PC-3 (cell line): ENCODE data around the gene SLC35A5. TPM values are rescaled to one million over a fixed set of nuclear protein-coding genes. Genes with fewer than 3 reads are reported as not detected.

Experiments
- ATAC-seq: fragments of 200-7000 bp; cut with Tn5 transposase; 2 replicates; pipeline ENCODE4 v1.9.1; 2020; ENCODE audit warnings: mild to moderate bottlenecking, moderate library complexity
- BruUV-seq: library from RNA; stranded (reverse); fragments of 400-500 nt; replicated peaks from 2 replicates; lab custom pipeline; 2021; lab: Mats Ljungman, UMichigan
- CTCF ChIA-PET: fragments of 300-600 bp; sonication (Branson Sonifier 250); formaldehyde crosslinking; loops from one replicate; lab custom pipeline; 2022; ENCODE audit warnings: antibody characterized with exemption; lab: Charles Lee
- POLR2A ChIA-PET: fragments of 300-600 bp; sonication (Branson Sonifier 250); formaldehyde crosslinking; loops from one replicate; lab custom pipeline; 2022; ENCODE audit warnings: antibody characterized with exemption; ENCODE audit not compliant: unreplicated experiment; lab: Charles Lee
- DNase-seq: peaks from one replicate; pipeline ENCODE4 v3.0.0-alpha.2; 2015
- H2AFZ ChIP-seq: fragments of 300-600 bp; sonication (generic); 2 replicates; pipeline ENCODE4 v1.6.0; 2016; ENCODE audit warnings: antibody characterized with exemption, low read length
- H3F3A ChIP-seq: fragments of 300-600 bp; sonication (generic); one replicate; pipeline ENCODE4 v1.6.0; 2017; ENCODE audit warnings: antibody characterized with exemption, low read length, control low read depth, mild to moderate bottlenecking; ENCODE audit not compliant: unreplicated experiment
- H3K27ac ChIP-seq: fragments of 300-600 bp; sonication (generic); 2 replicates; pipeline ENCODE4 v1.5.1; 2016; ENCODE audit warnings: mild to moderate bottlenecking, low read length
- H3K27me3 ChIP-seq: fragments of 300-600 bp; sonication (generic); 2 replicates; pipeline ENCODE4 v1.6.1; 2016; ENCODE audit warnings: low read length, mixed read lengths
- H3K36me3 ChIP-seq: fragments of 300-600 bp; sonication (generic); 2 replicates; pipeline ENCODE4 v1.6.1; 2016; ENCODE audit warnings: low read depth, mixed run types, low read length, mixed read lengths
- H3K4me1 ChIP-seq: fragments of 300-600 bp; sonication (generic); 2 replicates; pipeline ENCODE4 v1.5.1; 2016; ENCODE audit warnings: low read length; ENCODE audit not compliant: insufficient read depth
- H3K4me2 ChIP-seq: fragments of 300-600 bp; sonication (generic); 2 replicates; pipeline ENCODE4 v1.6.0; 2016; ENCODE audit warnings: low read length
- H3K4me3 ChIP-seq: fragments of 300-600 bp; sonication (generic); 2 replicates; pipeline ENCODE4 v1.5.1; 2016; ENCODE audit warnings: mild to moderate bottlenecking, low read length, mixed read lengths
- H3K79me2 ChIP-seq: fragments of 300-600 bp; sonication (generic); 2 replicates; pipeline ENCODE4 v1.6.1; 2017; ENCODE audit warnings: low read length, mixed read lengths
- H3K9ac ChIP-seq: fragments of 300-600 bp; sonication (generic); 2 replicates; pipeline ENCODE4 v1.6.0; 2016; ENCODE audit warnings: mild to moderate bottlenecking, low read length
- H3K9me2 ChIP-seq: fragments of 300-600 bp; sonication (generic); replicated peaks from 2 replicates; pipeline ENCODE4 v1.6.1; 2016; ENCODE audit warnings: mixed run types, low read length, mixed read lengths
- H3K9me3 ChIP-seq: fragments of 300-600 bp; sonication (generic); 2 replicates; pipeline ENCODE4 v1.6.1; 2016; ENCODE audit warnings: low read length, mixed read lengths
- H4K20me1 ChIP-seq: fragments of 300-600 bp; sonication (generic); 2 replicates; pipeline ENCODE4 v1.6.1; 2016; ENCODE audit warnings: low read length, mixed read lengths
- CTCF ChIP-seq: fragments of 300-600 bp; sonication (generic); conservative IDR thresholded peaks from 2 replicates; pipeline ENCODE4 v1.5.1; 2017; ENCODE audit warnings: antibody characterized with exemption, low read depth, mild to moderate bottlenecking, low read length
- EZH2 ChIP-seq: fragments of 300-600 bp; sonication (generic); IDR thresholded peaks from one replicate; pipeline ENCODE4 v1.6.1; 2017; ENCODE audit warnings: antibody characterized with exemption, mild to moderate bottlenecking, low read length; ENCODE audit not compliant: unreplicated experiment
- EZH2phosphoT487 ChIP-seq: fragments of 300-600 bp; sonication (generic); IDR thresholded peaks from 2 replicates; pipeline ENCODE4 v1.6.1; 2018; ENCODE audit warnings: mild to moderate bottlenecking, antibody characterized with exemption, low read length, borderline replicate concordance
- intact Hi-C: fragments of 100-400 bp; cut with micrococcal nuclease; formaldehyde crosslinking; loops from 2 replicates; pipeline ENCODE4 v1.9.0; 2023
- total RNA-seq: library from RNA; depleted of rRNA; stranded (reverse); fragments of >200 nt; gene quantifications from 2 replicates; pipeline ENCODE4 v1.2.3, GENCODE V29; 2014

The SLC35A5 gene
- total RNA-seq, 1 experiment from 2014 or later, result 17.7 TPM

- intact Hi-C loops, result loop anchor here (5.0 kb wide), 1 partner anchor 207 kb away; no protein-coding TSS in a partner anchor
- H3K79me2 ChIP-seq, result peaks cover 22% of the 10 kb centered on the region
- H3K27me3 ChIP-seq, result no peaks in the 10 kb centered on the region
- POLR2A ChIA-PET, result no interaction called here
- CTCF ChIA-PET, result no interaction called here
- 0 out of 2 replicates have a peak, but pooled peaks cover 3% of the 10 kb centered on the region for H4K20me1 ChIP-seq
- H2AFZ ChIP-seq, result no peak overlapping the region
- ATAC-seq (no peak), DNase-seq (no peak)
- no peaks in the 10 kb centered on the region for H3K9me3 ChIP-seq
- H3K9me2 ChIP-seq, result no peaks in the 10 kb centered on the region
- H3K27ac ChIP-seq, result no peak overlapping the region
- peaks cover 16% of the 10 kb centered on the region for H3K4me1 ChIP-seq
- TF ChIP-seq CTCF (no peak), EZH2 (no peak), EZH2phosphoT487 (no peak)
- no peak overlapping the region for H3K9ac ChIP-seq
- H3F3A ChIP-seq, result no peaks in the 10 kb centered on the region
- 0 out of 2 replicates have a peak, but pooled peaks cover 2% of the 10 kb centered on the region for H3K36me3 ChIP-seq
- H3K4me3 ChIP-seq, result no peak overlapping the region
- H3K4me2 ChIP-seq, result no peak overlapping the region
- no TSS peak for BruUV-seq
Measured at GRCh38 chr3:112564940-112565305, 3.1 kb downstream of the SLC35A5 start.

GRCh38 chr3:112568642-112569041, 6.8 kb downstream of the SLC35A5 start:
- intact Hi-C loops, result no loop called here
- Histone ChIP-seq H3K9me3 (no peaks in the 10 kb centered on the region), H3K79me2 (peaks cover under 1% of the 10 kb centered on the region; the same call in 1 of the 2 replicates), H3K9ac (no peak overlapping the region), H3F3A (no peaks in the 10 kb centered on the region), H3K27ac (no peak overlapping the region), H3K9me2 (no peaks in the 10 kb centered on the region), H3K36me3 (0 out of 2 replicates have a peak, but pooled peaks cover 2% of the 10 kb centered on the region), H3K27me3 (no peaks in the 10 kb centered on the region), H3K4me2 (no peak overlapping the region), H2AFZ (no peak overlapping the region), H3K4me1 (peaks cover 6% of the 10 kb centered on the region; the same call in 1 of the 2 replicates), H3K4me3 (no peak overlapping the region), H4K20me1 (no peaks in the 10 kb centered on the region)
- BruUV-seq, result no TSS peak
- TF ChIP-seq CTCF (no peak), EZH2phosphoT487 (no peak), EZH2 (no peak)
- ATAC-seq (peak; percentile 88), DNase-seq (peak; percentile 42)
- ChIA-PET POLR2A (interaction anchor here (0.5 to 0.7 kb wide), 4 partner anchors 11 to 503 kb away, joined by 3 to 5 read pairs (median 4); no protein-coding TSS in a partner anchor), CTCF (no interaction called here)

GRCh38 chr3:112569265-112569664, 7.4 kb downstream of the SLC35A5 start:
- H3K9me3 ChIP-seq, result no peaks in the 10 kb centered on the region
- BruUV-seq, result no TSS peak
- H3K4me3 ChIP-seq, result no peak overlapping the region
- no peak overlapping the region for H3K4me2 ChIP-seq
- no peaks in the 10 kb centered on the region for H3K79me2 ChIP-seq
- ChIA-PET POLR2A (interaction anchor here (0.5 to 0.7 kb wide), 3 partner anchors 10 to 503 kb away, joined by 3 to 5 read pairs (median 4); no protein-coding TSS in a partner anchor), CTCF (no interaction called here)
- intact Hi-C loops, result no loop called here
- H3K27me3 ChIP-seq, result no peaks in the 10 kb centered on the region
- 0 out of 2 replicates have a peak, but pooled peaks cover 2% of the 10 kb centered on the region for H3K36me3 ChIP-seq
- peaks cover 6% of the 10 kb centered on the region; the same call in 1 of the 2 replicates for H3K4me1 ChIP-seq
- DNase-seq (no peak), ATAC-seq (0 out of 2 replicates have a peak, but pooled peaks have one; percentile 20)
- H3K27ac ChIP-seq, result no peak overlapping the region
- TF ChIP-seq CTCF (no peak), EZH2phosphoT487 (no peak), EZH2 (no peak)
- H3K9me2 ChIP-seq, result no peaks in the 10 kb centered on the region
- no peak overlapping the region for H3K9ac ChIP-seq
- H2AFZ ChIP-seq, result no peak overlapping the region
- no peaks in the 10 kb centered on the region for H3F3A ChIP-seq
- H4K20me1 ChIP-seq, result no peaks in the 10 kb centered on the region
